GM23338 (cell line): ENCODE data around the gene GPC2. TPM values are rescaled to one million over a fixed set of nuclear protein-coding genes. Genes with fewer than 3 reads are reported as not detected.

Experiments
- ATAC-seq: fragments of 200-7000 bp; cut with Tn5 transposase; 3 replicates; pipeline ENCODE4 v1.9.1; 2020
- DNase-seq: peaks from one replicate; pipeline ENCODE4 v3.0.0-alpha.2; 2015; ENCODE audit warnings: low spot score
- H2AFZ ChIP-seq: fragments of 200-600 bp; sonication (generic); 2 replicates; pipeline ENCODE4 v1.8.0; 2016; ENCODE audit warnings: antibody characterized with exemption, mild to moderate bottlenecking, moderate library complexity
- H3F3A ChIP-seq: fragments of 200-600 bp; sonication (generic); replicated peaks from 2 replicates; pipeline ENCODE4 v1.8.0; 2017; ENCODE audit warnings: antibody characterized with exemption, mixed run types, low read depth
- H3K27ac ChIP-seq: fragments of 200-600 bp; sonication (generic); 2 replicates; pipeline ENCODE4 v1.6.1; 2016; ENCODE audit warnings: low read depth
- H3K27me3 ChIP-seq: fragments of 200-600 bp; sonication (generic); 2 replicates; pipeline ENCODE4 v1.8.0; 2016; ENCODE audit warnings: mild to moderate bottlenecking, mixed run types, moderate library complexity; ENCODE audit not compliant: insufficient read depth
- H3K36me3 ChIP-seq: fragments of 200-600 bp; sonication (generic); 2 replicates; pipeline ENCODE4 v1.8.0; 2016; ENCODE audit warnings: mild to moderate bottlenecking; ENCODE audit not compliant: insufficient read depth
- H3K4me1 ChIP-seq: fragments of 200-600 bp; sonication (generic); 2 replicates; pipeline ENCODE4 v1.8.0; 2016; ENCODE audit warnings: mild to moderate bottlenecking, moderate library complexity; ENCODE audit not compliant: insufficient read depth
- H3K4me2 ChIP-seq: fragments of 200-600 bp; sonication (generic); 2 replicates; pipeline ENCODE4 v1.7.1; 2017; ENCODE audit warnings: mixed run types
- H3K4me3 ChIP-seq: fragments of 200-600 bp; sonication (generic); 2 replicates; pipeline ENCODE4 v1.6.1; 2016; ENCODE audit warnings: mixed run types
- H3K79me2 ChIP-seq: fragments of 200-600 bp; sonication (generic); replicated peaks from 2 replicates; pipeline ENCODE4 v1.8.0; 2017; ENCODE audit warnings: mild to moderate bottlenecking; ENCODE audit not compliant: insufficient read depth
- H3K9me2 ChIP-seq: fragments of 200-600 bp; sonication (generic); 2 replicates; pipeline ENCODE4 v1.8.0; 2017; ENCODE audit not compliant: insufficient read depth
- H4K20me1 ChIP-seq: fragments of 200-600 bp; sonication (generic); replicated peaks from 2 replicates; pipeline ENCODE4 v1.8.0; 2017; ENCODE audit warnings: mild to moderate bottlenecking; ENCODE audit not compliant: insufficient read depth
- H3K27ac Mint-ChIP-seq: 2 replicates; pipeline ENCODE4 v1.8.0; 2020; ENCODE audit warnings: inconsistent platforms, mild to moderate bottlenecking, moderate library complexity, mixed read lengths
- H3K27me3 Mint-ChIP-seq: 3 replicates; pipeline ENCODE4 v1.8.0; 2022; ENCODE audit warnings: low read depth, mild to moderate bottlenecking, moderate library complexity, mixed read lengths, inconsistent platforms; ENCODE audit not compliant: insufficient read depth, poor library complexity
- H3K36me3 Mint-ChIP-seq: 3 replicates; pipeline ENCODE4 v1.8.0; 2021; ENCODE audit warnings: low read depth, mild to moderate bottlenecking, inconsistent platforms, moderate library complexity, mixed read lengths
- H3K4me1 Mint-ChIP-seq: 3 replicates; pipeline ENCODE4 v1.8.0; 2020; ENCODE audit warnings: mild to moderate bottlenecking, inconsistent platforms, mixed read lengths
- H3K4me3 Mint-ChIP-seq: 3 replicates; pipeline ENCODE4 v1.8.0; 2021; ENCODE audit warnings: moderate library complexity, mild to moderate bottlenecking, inconsistent platforms, mixed read lengths
- H3K9me3 Mint-ChIP-seq: 3 replicates; pipeline ENCODE4 v1.8.0; 2020; ENCODE audit warnings: moderate library complexity, mild to moderate bottlenecking, inconsistent platforms, mixed read lengths
- ETS1 ChIP-seq: IDR thresholded peaks from 2 replicates; pipeline ENCODE4 v1.6.1; 2016; ENCODE audit warnings: antibody characterized with exemption
- EZH2phosphoT487 ChIP-seq: fragments of 200-600 bp; sonication (generic); IDR thresholded peaks from one replicate; pipeline ENCODE4 v1.8.1; 2018; ENCODE audit warnings: antibody characterized with exemption; ENCODE audit not compliant: unreplicated experiment
- REST ChIP-seq: IDR thresholded peaks from one replicate; pipeline ENCODE4 v1.6.1; 2018; ENCODE audit warnings: antibody characterized with exemption; ENCODE audit not compliant: unreplicated experiment
- STAT1 ChIP-seq: IDR thresholded peaks from one replicate; pipeline ENCODE4 v1.6.1; 2016; ENCODE audit warnings: antibody characterized with exemption; ENCODE audit not compliant: unreplicated experiment
- ZNF462 ChIP-seq: fragments of 250-450 bp; sonication (Bioruptor Pico); IDR thresholded peaks from 2 replicates; pipeline ENCODE4 v1.5.0; 2020; ENCODE audit warnings: mild to moderate bottlenecking, moderate library complexity
- polyA plus RNA-seq: library from polyadenylated mRNA; unstranded; fragments of >200 nt; fragmentation: Nextera tagmentation; extraction: Ambion mirVana; gene quantifications from 2 replicates; pipeline ENCODE4 v1.2.1, GENCODE V29; 2016
- total RNA-seq: library from RNA; depleted of rRNA; stranded (reverse); fragments of >200 nt; shearing (Covaris generic); gene quantifications from 2 replicates; pipeline ENCODE4 v1.2.3, GENCODE V29; 2014
- TF ChIP-seq, protein P1 (sequence below), 2 experiments: fragments of 200-600 bp in 1 of 2; sonication (generic) in 1 of 2; conservative IDR thresholded peaks; 2 replicates each; pipeline versions ENCODE4 v1.5.1 to v1.6.1; 2016 to 2017; ENCODE audit warnings: antibody characterized with exemption in 2 of 2, low read depth in 2 of 2, mild to moderate bottlenecking in 2 of 2, moderate library complexity in 1 of 2

GPC2 gene
- total and polyA plus RNA-seq, 2 experiments from 2014 or later, result 10.7 to 48.8 TPM

DNA sequence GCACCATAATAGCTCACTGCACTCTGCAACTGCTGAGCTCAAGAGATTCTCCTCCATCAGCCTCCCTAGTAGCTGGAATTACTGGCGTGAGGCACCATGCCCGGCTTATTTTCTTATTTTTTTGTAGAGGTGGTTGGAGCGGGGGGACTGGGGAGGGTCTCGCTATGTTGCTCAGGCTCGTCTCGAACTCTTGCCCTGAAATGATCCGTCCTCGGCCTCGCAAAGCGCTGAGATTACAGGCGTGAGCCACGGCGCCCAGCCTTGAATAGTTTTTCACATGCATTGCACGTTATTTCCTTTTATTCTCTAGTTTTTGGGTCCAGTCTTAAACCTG lies 29.0 kb downstream of the GPC2 start:
- no peak overlapping the region for H3K27ac ChIP-seq
- H3K4me2 ChIP-seq, result peak overlapping the region; percentile 70
- H3K27ac Mint-ChIP-seq, result peak overlapping the region; percentile 90
- H3K4me1 ChIP-seq, result peaks cover 22% of the 10 kb centered on the region
- H3F3A ChIP-seq, result peaks cover 18% of the 10 kb centered on the region
- H3K9me2 ChIP-seq, result no peaks in the 10 kb centered on the region
- H4K20me1 ChIP-seq, result peaks cover 10% of the 10 kb centered on the region
- H3K36me3 ChIP-seq, result no peaks in the 10 kb centered on the region
- peaks cover 13% of the 10 kb centered on the region for H3K27me3 Mint-ChIP-seq
- peaks cover 25% of the 10 kb centered on the region for H3K4me1 Mint-ChIP-seq
- peaks cover 24% of the 10 kb centered on the region for H3K36me3 Mint-ChIP-seq
- peaks cover 29% of the 10 kb centered on the region for H3K79me2 ChIP-seq
- DNase-seq, result no peak
- H3K4me3 ChIP-seq, result peak overlapping the region; percentile 39
- H3K27me3 ChIP-seq, result no peaks in the 10 kb centered on the region
- peak overlapping the region; percentile 95 for H3K4me3 Mint-ChIP-seq
- peak overlapping the region; percentile 20 for H2AFZ ChIP-seq
- peaks cover 4% of the 10 kb centered on the region; the same call in 1 of the 3 replicates for H3K9me3 Mint-ChIP-seq
- TF ChIP-seq ETS1, result no peak
- TF ChIP-seq REST, result no peak
- TF ChIP-seq, protein P1, sequence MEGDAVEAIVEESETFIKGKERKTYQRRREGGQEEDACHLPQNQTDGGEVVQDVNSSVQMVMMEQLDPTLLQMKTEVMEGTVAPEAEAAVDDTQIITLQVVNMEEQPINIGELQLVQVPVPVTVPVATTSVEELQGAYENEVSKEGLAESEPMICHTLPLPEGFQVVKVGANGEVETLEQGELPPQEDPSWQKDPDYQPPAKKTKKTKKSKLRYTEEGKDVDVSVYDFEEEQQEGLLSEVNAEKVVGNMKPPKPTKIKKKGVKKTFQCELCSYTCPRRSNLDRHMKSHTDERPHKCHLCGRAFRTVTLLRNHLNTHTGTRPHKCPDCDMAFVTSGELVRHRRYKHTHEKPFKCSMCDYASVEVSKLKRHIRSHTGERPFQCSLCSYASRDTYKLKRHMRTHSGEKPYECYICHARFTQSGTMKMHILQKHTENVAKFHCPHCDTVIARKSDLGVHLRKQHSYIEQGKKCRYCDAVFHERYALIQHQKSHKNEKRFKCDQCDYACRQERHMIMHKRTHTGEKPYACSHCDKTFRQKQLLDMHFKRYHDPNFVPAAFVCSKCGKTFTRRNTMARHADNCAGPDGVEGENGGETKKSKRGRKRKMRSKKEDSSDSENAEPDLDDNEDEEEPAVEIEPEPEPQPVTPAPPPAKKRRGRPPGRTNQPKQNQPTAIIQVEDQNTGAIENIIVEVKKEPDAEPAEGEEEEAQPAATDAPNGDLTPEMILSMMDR (conservative IDR thresholded peaks at IDR 0.05; ENCODE audit: low read depth in 2 of 2), result no peak
- TF ChIP-seq EZH2phosphoT487, result no peak
- no peak for TF ChIP-seq ZNF462 (CRISPR knock-in tag)
- TF ChIP-seq STAT1, result no peak
- no peak; the same call in 2 of the 3 replicates for ATAC-seq
